ENCODE measurements around the gene ZNF787.

GRCh38 chr19:56098731-56099568 lies 22.1 kb downstream of the ZNF787 start:
- no peak for TF ChIP-seq CTCF (conservative IDR thresholded peaks at IDR 0.05; ENCODE audit: low read depth, low read length)
- TF ChIP-seq EZH2 (IDR thresholded peaks at IDR 0.05; ENCODE audit: borderline replicate concordance, low read depth, low read length, poor library complexity, severe bottlenecking): no peak
